ENCODE measurements around the gene SH2D4B.
A peak's percentile ranks its signal among the peaks of the same experiment; 100 is the strongest.

Gene SH2D4B

DNA sequence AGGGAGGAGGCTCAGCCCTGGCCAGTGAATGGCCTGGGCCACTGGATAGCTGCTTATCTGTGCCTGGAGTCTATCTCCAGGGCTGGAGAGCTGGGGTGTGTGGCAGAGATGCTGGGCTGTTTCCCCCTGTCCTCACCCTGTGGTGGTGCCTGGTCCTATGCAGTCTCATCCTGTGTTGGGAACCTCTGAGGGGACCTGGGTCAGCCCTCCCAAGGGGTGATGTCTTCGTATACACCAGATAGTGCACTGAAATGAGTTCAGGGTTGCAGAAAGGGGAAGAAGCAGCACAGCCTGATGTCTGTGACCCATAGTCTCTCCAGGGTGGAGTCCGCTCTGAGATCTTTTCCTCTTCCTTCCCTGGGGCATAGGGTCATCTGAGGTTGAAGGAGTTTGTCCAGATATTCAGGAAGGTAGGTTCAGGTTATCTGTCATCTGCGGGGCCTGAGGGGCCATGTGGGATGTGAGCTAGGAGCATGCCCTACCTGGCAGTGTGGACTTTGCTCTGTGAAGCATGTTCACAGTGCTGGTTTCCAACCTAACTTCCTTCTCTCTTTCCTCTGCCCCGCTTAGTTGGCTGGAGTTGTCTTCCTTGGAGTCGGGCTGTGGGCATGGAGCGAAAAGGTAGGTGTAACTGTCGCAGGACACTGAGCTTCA is 33.4 kb upstream of the SH2D4B start:
- no peak for DNase-seq

DNA sequence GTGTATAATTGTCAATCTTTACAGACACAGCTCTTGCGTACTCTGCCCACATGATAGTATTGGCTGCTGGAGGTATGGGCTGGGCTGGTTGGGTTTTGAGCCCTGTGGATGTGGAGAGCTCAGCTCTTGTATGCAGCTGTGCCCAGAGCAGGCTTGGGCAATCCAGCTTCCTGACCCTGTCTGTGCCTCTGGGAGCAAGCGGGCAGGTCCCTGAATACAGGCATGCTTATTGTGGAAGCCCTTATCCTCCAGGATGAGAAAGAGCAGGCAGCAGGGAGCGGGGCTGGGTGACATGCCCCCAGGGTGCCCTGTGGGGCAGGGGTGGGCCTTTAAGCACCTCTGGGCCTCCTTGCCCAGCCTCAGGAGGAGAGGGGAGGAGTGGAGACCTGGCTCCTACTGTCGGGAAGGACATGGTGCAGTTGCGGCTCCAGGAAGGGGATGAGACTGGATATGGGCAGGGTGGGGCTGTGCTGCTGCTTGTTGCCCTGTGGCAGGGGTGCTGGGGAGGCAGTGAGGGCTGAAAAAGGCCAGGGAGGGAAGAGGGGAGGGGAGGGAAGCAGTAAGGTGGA is 32.7 kb upstream of the SH2D4B start:
- no peak for DNase-seq

GRCh38 chr10:80506189-80506575 is 31.5 kb upstream of the SH2D4B start:
- DNase-seq = no peak

GRCh38 chr10:80506836-80507487 is 30.7 kb upstream of the SH2D4B start:
- no peak for DNase-seq

DNA sequence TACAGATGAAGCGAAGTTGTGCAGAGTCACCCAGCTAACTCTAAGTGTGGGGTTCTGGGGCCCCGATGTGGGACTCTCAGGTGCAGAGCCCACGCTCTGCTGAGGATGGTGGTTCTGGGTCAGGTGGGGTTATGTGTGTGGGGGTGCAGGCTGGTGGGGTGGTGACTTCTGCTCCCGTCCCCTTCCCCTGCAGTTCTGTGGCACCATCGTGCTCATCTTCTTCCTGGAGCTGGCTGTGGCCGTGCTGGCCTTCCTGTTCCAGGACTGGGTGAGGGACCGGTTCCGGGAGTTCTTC is 28.6 kb upstream of the SH2D4B start:
- DNase-seq = peak; percentile 19

GRCh38 chr10:80509403-80510161 is 28.1 kb upstream of the SH2D4B start:
- no peak for DNase-seq

DNA sequence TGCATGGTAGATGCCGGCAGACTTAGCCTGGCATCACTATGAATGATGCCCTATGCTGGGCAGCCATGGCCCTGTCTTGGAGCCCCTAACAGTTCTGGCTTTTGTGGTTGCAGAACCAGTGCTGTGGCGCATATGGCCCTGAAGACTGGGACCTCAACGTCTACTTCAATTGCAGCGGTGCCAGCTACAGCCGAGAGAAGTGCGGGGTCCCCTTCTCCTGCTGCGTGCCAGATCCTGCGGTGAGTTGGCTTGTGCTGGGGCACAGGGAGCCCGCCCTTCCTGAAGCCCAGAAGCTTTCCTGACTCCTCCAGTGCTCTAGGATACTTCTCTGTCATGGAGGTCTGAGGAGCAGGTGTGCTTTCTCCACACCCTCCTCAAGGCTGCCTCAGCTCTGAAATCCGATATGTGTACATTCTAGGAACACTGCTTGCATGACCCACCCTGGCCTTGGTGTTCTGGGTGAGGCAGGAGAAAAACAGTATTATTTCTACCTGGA is 25.6 kb upstream of the SH2D4B start:
- DNase-seq = no peak

DNA sequence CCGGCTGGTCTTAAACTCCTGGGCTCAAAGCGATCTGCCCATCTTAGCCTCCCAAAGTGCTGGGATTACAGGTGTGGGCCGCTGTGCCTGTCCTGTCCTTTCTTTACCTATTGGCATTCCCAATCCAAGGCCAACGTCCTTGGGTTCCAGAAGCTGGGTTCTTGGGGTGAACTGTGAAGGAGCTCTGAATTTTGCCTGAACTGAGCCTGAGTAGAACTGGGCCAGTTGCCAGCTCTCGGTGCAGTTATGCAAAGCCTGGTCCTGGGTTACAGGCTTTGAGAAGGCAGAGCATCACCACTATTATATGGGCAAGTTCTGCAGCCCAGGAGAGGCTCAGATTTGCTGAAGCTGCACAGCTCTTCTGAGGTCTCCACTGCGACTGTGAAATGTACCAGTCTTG is 24.6 kb upstream of the SH2D4B start:
- no peak for DNase-seq

DNA sequence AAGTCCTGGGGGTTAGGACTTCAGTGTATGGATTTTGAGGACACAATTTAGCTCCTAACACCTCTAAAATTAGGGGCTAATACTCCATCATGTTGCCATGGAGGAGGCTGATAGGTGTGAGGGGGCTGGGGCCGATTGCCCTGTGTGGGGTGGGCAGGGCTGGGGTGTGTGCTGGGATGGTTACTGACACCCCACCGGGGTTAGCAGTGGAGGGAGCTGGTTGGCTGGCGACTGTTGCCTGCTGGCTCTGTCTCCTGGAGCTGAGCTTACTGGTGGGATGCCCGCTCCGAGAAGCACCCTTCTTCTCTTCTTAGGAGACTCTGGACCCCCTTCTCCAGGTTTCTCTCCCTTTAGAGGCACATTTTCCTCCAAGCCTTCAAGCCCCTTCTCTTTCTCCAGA is 22.2 kb upstream of the SH2D4B start:
- peak; percentile 4 for DNase-seq

GRCh38 chr10:80515941-80516340 is 21.8 kb upstream of the SH2D4B start:
- peak; percentile 12 for DNase-seq

DNA sequence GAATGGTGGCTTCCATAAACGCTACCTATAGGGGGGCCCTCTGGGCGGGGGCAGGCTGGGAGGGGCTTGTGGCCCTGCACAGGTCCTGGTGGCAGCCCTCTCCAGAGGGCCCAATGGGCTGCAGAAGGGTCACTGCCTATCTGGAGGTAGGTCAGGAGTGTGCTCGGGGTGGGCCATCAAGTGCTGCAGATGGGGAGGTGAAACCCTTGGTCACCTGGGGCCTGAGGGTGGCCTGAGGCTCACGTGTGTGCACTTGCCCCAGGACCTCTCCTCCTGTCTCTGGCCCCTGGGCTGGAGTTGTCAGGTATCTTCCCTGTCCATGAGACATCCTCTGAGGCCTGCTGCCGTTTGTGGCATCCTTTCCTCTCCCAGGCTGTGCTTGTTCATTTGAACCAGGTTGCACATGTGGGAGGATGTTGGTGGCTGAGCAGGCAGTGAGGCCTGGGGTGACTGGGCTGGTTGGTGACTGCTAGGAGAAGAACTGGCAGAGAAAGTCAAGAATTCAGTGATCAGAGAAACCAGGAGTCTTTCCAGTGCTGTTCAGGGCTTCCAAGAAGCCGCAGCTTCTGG is 21.1 kb upstream of the SH2D4B start:
- peak; percentile 13 for DNase-seq

GRCh38 chr10:80517416-80518142 is 20.1 kb upstream of the SH2D4B start:
- DNase-seq = peak; percentile 16

- DNase-seq = no peak
Measured at GRCh38 chr10:80518143-80518806, 19.4 kb upstream of the SH2D4B start.

DNA sequence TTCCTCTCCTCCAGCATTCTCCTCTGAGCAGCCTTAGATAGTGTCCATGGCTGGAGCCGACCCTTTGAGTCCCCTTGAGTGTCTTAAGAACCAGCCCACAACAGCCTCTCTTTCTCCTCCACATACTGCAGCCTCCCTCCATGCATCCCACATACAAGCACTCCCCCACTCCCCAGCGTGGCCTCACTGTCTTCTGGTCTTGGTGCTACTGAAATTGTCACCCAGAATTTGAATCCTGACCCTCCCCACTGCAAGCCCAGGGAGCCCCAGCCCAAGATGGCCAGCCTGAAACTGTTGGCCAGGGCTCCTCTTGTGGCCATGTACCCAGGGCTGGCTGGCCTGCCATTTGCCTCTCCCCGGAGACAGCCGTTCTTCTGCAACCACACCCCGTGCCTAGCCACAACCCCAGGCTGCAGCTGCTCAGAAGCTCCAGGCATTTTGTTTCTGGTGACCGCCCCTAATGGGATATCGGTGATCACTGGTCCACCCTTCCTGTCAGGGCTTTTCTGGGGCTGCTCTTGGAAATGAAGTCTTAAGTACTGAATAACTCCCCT is 18.8 kb upstream of the SH2D4B start:
- no peak for DNase-seq

DNA sequence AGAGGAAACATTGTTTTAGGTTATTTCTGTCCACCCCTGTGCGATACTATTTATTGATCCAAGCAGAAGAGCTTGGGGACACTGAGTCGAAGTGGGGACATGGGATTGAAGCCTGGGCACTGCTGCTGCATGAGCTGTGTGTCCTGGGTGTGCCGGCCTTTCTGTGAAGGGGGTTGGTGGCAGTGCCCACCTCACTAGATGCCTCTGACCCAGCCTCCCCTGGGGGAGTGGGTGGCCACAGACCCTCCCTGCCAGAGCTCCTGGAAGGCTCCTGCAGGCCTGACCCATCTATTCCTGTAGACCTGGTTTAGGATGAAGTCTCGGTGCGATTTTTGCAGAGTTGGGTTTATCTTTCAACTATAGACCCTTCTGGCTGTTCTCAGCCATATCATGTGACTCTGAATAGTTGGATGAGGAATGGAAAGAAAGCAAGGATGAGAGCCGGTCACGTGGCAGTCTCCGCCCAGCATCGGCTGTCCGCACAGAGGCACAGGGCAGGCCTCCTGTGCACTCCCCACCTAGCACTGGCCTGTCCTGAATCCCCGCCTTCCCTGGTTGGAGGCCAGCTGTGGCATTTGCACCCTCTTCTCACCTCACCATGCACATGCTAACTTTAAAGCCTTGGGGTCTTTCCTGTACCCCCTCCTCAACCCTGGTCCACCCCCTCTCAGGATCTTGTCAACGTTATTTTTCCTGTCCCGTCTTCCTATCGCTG is 17.6 kb upstream of the SH2D4B start:
- DNase-seq = no peak

DNA sequence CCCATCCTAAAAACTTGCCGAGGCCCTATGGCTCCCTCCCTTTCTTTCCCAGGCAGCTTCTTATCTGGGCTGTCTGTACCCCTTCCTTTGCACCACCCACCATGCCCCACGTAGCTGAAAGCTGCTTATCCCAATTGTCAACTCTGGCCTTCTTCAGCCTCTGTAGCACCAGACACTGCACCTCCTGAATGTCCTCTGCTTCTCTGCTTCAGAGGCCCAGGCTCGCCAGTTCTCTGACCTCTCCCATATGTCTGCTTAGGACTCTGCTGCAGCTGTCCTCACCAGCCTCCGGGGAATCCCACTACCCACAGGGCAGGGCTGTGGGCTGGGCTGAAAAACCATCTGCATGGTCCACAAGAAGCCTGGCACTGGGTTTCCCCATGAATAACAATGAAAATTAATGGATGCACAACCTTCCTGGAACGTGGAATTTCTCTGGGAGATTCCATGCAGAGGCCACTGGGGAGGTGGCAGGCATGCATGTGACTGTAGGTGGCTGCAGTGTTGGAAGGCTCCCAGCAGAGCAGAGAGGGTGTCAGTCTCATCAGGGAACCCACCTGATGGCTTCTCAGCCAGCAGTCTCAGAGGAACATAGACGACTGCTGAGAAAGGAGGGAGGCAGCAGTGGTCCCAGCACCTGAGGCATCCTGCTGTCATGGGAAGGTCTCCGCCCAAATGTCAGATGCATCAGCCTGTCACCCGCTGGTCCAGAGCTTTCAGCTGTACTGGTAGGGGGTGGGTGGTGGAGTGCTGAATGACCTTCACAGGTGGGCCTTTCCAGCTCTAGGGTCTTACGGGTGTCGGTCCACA is 16.8 kb upstream of the SH2D4B start:
- no peak for DNase-seq

DNA sequence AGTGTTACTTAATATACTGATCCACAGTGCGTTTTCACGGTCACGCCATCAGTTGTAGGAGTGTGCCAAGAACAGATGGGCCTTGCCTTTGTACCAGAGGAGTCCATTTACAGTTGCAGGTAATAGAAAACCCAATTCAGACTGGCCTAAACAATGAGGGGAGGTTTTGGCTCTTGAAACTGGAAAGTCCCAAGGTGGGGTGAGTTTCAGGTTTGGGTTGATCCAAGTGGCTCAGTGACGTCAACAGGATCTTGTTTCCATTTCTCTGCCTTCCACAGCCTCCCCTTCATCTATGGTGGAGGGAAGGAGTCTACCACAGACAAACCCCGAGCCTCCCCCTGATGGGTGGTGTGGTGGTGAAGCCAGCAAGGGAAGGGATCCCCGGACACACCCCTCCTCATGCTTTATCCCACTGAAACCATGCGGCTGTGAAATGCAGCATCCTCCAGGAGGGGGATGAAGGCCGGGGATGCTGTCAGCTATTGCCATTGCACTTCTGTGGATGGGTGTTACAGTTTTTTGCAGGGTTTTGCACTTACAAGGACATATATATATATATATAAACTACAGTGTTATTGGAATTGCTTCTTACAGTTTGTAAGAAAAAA is 14.8 kb upstream of the SH2D4B start:
- no peak for DNase-seq

GRCh38 chr10:80523773-80524172 is 13.9 kb upstream of the SH2D4B start:
- DNase-seq = no peak

- no peak for DNase-seq
Measured at GRCh38 chr10:80524190-80524909, 13.4 kb upstream of the SH2D4B start.
